ENCODE data around the gene ACACB.
"Not testable (repeated sequence)": the region's sequence is repeated elsewhere in the genome, so short reads cannot be mapped to it uniquely, and the experiment has no call there.

ACACB gene

DNA sequence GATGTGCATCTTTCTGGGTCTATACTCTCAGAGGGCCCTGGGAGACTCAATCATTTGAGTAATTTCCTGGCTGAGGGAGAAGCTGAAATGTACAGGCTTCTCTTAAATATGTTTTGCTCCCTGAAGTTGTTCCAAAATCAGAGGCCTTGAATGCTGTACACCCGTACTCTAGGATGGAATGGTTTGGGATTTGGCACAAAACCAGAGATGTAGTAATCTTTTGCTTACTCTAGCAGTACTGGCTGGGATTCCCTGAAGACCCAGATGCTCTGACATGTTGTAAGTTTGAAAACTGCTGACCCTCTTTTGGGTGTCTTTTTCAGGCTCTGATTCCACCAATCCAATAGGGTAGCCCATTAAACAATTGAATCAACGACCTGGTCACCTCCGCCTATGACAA, 10.4 kb downstream of the ACACB start:
- Histone ChIP-seq H3K4me1 (ENCODE audit: insufficient read depth, low read length) (no peaks in the 10 kb centered on the region), H3K9me3 (ENCODE audit: insufficient read depth, low read depth, low read length) (no peaks in the 10 kb centered on the region), H3K27me3 (ENCODE audit: insufficient read depth, low read length) (no peaks in the 10 kb centered on the region), H3K4me3 (ENCODE audit: low read length) (no peak overlapping the region), H3K27ac (ENCODE audit: low read length) (no peak overlapping the region), H3K9ac (ENCODE audit: low read depth, low read length) (no peak overlapping the region), H3K36me3 (ENCODE audit: insufficient read depth, low read depth, low read length) (no peaks in the 10 kb centered on the region)

- no peaks in the 10 kb centered on the region for H3K4me1 ChIP-seq (ENCODE audit: insufficient read depth, low read length)
- no peaks in the 10 kb centered on the region for H3K9me3 ChIP-seq (ENCODE audit: insufficient read depth, low read depth, low read length)
- no peaks in the 10 kb centered on the region for H3K27me3 ChIP-seq (ENCODE audit: insufficient read depth, low read length)
- no peak overlapping the region for H3K27ac ChIP-seq (ENCODE audit: low read length)
- no peak overlapping the region for H3K9ac ChIP-seq (ENCODE audit: low read depth, low read length)
- no peaks in the 10 kb centered on the region for H3K36me3 ChIP-seq (ENCODE audit: insufficient read depth, low read depth, low read length)
- H3K4me3 ChIP-seq (ENCODE audit: low read length): no peak overlapping the region
Observed at GRCh38 chr12:109127533-109128242, 11.3 kb downstream of the ACACB start.

DNA sequence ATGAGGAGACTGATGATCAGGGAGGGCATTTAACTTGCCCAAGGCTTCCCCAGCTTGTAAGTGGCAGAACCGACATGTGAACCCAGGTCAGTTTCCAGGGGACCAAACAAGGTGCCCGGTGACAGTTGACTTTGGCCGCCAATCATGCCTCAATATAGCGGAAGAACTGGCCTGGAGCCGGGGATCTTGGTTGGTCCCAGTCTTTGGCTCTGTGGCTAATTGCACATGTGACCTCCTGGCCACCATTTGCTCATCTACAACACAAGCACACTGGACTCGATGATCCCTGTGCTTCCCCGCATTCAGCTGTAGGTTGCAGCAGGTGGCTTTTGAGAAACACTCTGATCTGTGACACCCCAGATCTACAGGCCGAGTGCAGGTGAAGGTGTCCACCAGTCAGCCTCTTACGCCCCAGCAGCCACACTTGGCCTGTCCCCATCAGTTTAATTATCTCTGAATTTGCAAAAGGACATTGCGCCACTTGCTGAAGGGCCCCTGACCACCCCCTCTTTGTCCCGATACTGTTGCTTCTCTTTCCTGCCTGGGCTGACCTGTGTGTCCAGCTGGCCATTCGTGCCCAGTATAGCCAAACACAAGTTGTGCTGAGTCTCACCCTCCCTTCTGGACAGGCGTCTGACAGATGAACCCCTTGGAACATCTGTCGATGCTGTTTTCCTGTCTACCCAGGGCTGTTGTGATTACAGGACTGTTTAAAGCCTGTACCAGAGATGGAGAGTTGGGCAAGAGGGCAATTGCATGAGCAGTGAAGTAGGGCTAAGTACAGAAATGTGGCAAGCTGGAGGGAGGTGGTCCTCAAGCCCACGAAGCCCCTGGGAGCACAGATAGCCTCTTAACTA, 14.1 kb downstream of the ACACB start:
- no peaks in the 10 kb centered on the region for H3K27me3 ChIP-seq (ENCODE audit: insufficient read depth, low read length)
- no peaks in the 10 kb centered on the region for H3K9me3 ChIP-seq (ENCODE audit: insufficient read depth, low read depth, low read length)
- H3K27ac ChIP-seq (ENCODE audit: low read length): no peak overlapping the region
- no peaks in the 10 kb centered on the region for H3K36me3 ChIP-seq (ENCODE audit: insufficient read depth, low read depth, low read length)
- no peak overlapping the region for H3K9ac ChIP-seq (ENCODE audit: low read depth, low read length)
- H3K4me1 ChIP-seq (ENCODE audit: insufficient read depth, low read length): no peaks in the 10 kb centered on the region
- no peak overlapping the region for H3K4me3 ChIP-seq (ENCODE audit: low read length)

DNA sequence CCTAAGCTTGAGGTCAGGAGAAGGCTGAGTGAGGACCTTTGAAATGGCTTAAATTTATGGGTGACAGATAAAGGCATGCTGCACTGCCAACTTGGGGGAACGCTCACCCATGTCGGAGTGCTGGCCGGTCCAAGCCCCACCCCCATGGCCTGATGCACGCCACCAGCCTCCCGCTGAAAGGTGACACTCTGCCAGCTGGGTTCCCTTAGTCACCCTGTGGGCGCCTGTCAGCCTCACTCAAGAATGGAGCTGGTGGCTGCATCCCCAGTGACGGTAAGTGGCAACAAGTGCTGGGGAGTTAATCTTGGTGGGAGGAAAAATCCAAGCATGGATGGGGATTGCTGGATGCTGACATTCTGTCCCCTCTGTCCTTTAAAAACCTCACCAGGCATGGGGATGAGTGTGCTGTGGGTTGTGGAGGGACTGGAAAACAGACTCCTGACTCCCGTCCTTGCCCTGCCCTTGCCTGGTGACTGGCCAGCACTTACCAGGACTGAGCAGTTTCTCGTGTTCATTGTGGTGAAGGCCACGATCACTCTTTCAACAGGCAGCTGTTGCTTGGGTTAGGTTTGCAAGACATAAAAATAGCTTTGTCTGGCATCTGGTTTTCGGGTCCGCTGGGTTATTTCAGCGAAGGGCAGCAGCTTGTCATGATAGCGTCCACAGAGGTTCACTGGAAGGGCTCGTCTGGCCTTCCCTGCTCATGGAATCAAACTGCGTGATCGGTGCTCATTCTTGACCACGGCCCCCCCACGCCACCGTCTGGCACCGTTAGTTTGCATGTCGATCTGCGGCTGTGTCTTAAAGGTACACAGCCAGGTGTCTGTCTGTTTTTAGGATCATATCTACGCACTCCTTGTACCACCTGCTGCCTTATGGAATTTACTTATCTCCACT, 15.0 kb downstream of the ACACB start:
- H3K36me3 ChIP-seq (ENCODE audit: insufficient read depth, low read depth, low read length): no peaks in the 10 kb centered on the region
- no peaks in the 10 kb centered on the region for H3K27me3 ChIP-seq (ENCODE audit: insufficient read depth, low read length)
- H3K9ac ChIP-seq (ENCODE audit: low read depth, low read length): no peak overlapping the region
- no peak overlapping the region for H3K4me3 ChIP-seq (ENCODE audit: low read length)
- H3K4me1 ChIP-seq (ENCODE audit: insufficient read depth, low read length): no peaks in the 10 kb centered on the region
- no peak overlapping the region for H3K27ac ChIP-seq (ENCODE audit: low read length)
- H3K9me3 ChIP-seq (ENCODE audit: insufficient read depth, low read depth, low read length): no peaks in the 10 kb centered on the region; the same call in 1 of the 2 replicates

GRCh38 chr12:109134186-109134917, 18.0 kb downstream of the ACACB start:
- Histone ChIP-seq H3K27me3 (ENCODE audit: insufficient read depth, low read length) (no peaks in the 10 kb centered on the region), H3K4me1 (ENCODE audit: insufficient read depth, low read length) (no peaks in the 10 kb centered on the region), H3K4me3 (ENCODE audit: low read length) (no peak overlapping the region), H3K9ac (ENCODE audit: low read depth, low read length) (no peak overlapping the region), H3K27ac (ENCODE audit: low read length) (no peak overlapping the region), H3K9me3 (ENCODE audit: insufficient read depth, low read depth, low read length) (no peaks in the 10 kb centered on the region; the same call in 1 of the 2 replicates), H3K36me3 (ENCODE audit: insufficient read depth, low read depth, low read length) (no peaks in the 10 kb centered on the region)

DNA sequence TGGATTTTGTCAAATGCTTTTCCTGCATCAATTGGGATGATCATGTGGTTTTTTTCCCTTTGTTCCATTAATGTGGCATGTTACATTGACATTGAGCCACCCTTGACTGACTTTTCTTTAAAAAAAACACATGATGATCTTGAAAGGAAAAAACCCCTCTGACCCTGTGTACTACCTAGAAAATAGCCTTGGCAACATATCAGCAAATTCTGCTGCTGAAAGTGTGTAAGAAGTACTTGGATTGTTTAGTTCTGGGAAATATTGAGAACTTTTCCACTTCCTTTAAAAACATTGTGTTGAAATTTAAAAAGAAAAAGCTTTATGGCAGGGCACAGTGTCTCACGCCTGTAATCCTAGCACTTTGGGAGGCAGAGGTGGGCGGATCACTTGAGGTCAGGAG, 20.7 kb downstream of the ACACB start:
- Histone ChIP-seq H3K4me3 (ENCODE audit: low read length) (no peak overlapping the region), H3K9ac (ENCODE audit: low read depth, low read length) (no peak overlapping the region), H3K27ac (ENCODE audit: low read length) (no peak overlapping the region), H3K36me3 (ENCODE audit: insufficient read depth, low read depth, low read length) (no peaks in the 10 kb centered on the region), H3K4me1 (ENCODE audit: insufficient read depth, low read length) (no peaks in the 10 kb centered on the region), H3K27me3 (ENCODE audit: insufficient read depth, low read length) (no peaks in the 10 kb centered on the region), H3K9me3 (ENCODE audit: insufficient read depth, low read depth, low read length) (no peaks in the 10 kb centered on the region; the same call in 1 of the 2 replicates)

GRCh38 chr12:109139360-109139759, 23.0 kb downstream of the ACACB start:
- H3K9ac ChIP-seq (ENCODE audit: low read depth, low read length): no peak overlapping the region
- no peak overlapping the region for H3K4me3 ChIP-seq (ENCODE audit: low read length)
- H3K36me3 ChIP-seq (ENCODE audit: insufficient read depth, low read depth, low read length): no peaks in the 10 kb centered on the region
- H3K9me3 ChIP-seq (ENCODE audit: insufficient read depth, low read depth, low read length): no peaks in the 10 kb centered on the region; the same call in 1 of the 2 replicates
- no peaks in the 10 kb centered on the region for H3K4me1 ChIP-seq (ENCODE audit: insufficient read depth, low read length)
- no peaks in the 10 kb centered on the region for H3K27me3 ChIP-seq (ENCODE audit: insufficient read depth, low read length)
- no peak overlapping the region for H3K27ac ChIP-seq (ENCODE audit: low read length)

DNA sequence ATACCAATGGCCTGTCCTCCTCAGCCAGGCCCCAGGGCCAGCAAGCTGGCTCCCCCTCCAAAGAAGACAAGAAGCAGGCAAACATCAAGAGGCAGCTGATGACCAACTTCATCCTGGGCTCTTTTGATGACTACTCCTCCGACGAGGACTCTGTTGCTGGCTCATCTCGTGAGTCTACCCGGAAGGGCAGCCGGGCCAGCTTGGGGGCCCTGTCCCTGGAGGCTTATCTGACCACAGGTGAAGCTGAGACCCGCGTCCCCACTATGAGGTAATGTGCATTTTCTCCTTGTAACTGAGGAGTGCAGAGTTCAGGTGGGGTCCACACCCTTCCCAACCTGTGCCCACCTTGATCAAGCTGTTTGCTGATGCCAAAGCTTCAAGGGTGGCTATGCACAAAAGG, 23.4 kb downstream of the ACACB start:
- H3K9ac ChIP-seq (ENCODE audit: low read depth, low read length): no peak overlapping the region
- no peaks in the 10 kb centered on the region; the same call in 1 of the 2 replicates for H3K9me3 ChIP-seq (ENCODE audit: insufficient read depth, low read depth, low read length)
- no peaks in the 10 kb centered on the region for H3K27me3 ChIP-seq (ENCODE audit: insufficient read depth, low read length)
- no peak overlapping the region for H3K4me3 ChIP-seq (ENCODE audit: low read length)
- no peaks in the 10 kb centered on the region for H3K4me1 ChIP-seq (ENCODE audit: insufficient read depth, low read length)
- H3K36me3 ChIP-seq (ENCODE audit: insufficient read depth, low read depth, low read length): no peaks in the 10 kb centered on the region
- H3K27ac ChIP-seq (ENCODE audit: low read length): no peak overlapping the region

DNA sequence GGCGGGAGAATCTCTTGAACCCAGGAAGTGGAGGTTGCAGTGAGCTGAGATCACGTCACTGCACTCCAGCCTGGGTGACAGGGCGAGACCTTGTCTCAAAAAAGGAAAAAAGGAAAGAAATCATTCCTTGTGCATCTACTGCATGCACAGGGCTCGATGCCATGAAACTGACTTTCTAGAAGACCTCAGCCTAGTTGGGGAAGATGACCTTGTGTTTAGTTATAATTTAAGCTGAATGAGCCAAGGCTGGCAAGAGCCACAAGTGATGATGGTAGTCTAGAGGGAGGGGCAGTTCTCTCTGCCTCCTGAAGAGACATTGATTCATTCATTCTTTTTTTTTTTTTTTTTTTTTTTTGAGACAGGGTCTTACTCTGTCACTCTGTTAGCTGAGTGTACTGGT, 24.2 kb downstream of the ACACB start:
- no peaks in the 10 kb centered on the region for H3K36me3 ChIP-seq (ENCODE audit: insufficient read depth, low read depth, low read length)
- H3K9me3 ChIP-seq (ENCODE audit: insufficient read depth, low read depth, low read length): no peaks in the 10 kb centered on the region; the same call in 1 of the 2 replicates
- H3K9ac ChIP-seq (ENCODE audit: low read depth, low read length): no peak overlapping the region
- H3K4me1 ChIP-seq (ENCODE audit: insufficient read depth, low read length): no peaks in the 10 kb centered on the region
- no peaks in the 10 kb centered on the region for H3K27me3 ChIP-seq (ENCODE audit: insufficient read depth, low read length)
- H3K4me3 ChIP-seq (ENCODE audit: low read length): no peak overlapping the region
- no peak overlapping the region for H3K27ac ChIP-seq (ENCODE audit: low read length)

- H3K4me3 ChIP-seq (ENCODE audit: low read length): no peak overlapping the region
Observed at GRCh38 chr12:109144224-109144623, 27.8 kb downstream of the ACACB start.

GRCh38 chr12:109147126-109147525, 30.7 kb downstream of the ACACB start:
- H3K9me3 ChIP-seq (ENCODE audit: insufficient read depth, low read depth, low read length); H3K27ac ChIP-seq (ENCODE audit: low read length); H3K36me3 ChIP-seq (ENCODE audit: insufficient read depth, low read depth, low read length); H3K4me3 ChIP-seq (ENCODE audit: low read length); H3K4me1 ChIP-seq (ENCODE audit: insufficient read depth, low read length); H3K27me3 ChIP-seq (ENCODE audit: insufficient read depth, low read length); H3K9ac ChIP-seq (ENCODE audit: low read depth, low read length): not testable (repeated sequence)

More at GRCh38 chr12:109144224-109144623, 27.8 kb downstream of the ACACB start:
- no peaks in the 10 kb centered on the region for H3K27me3 ChIP-seq (ENCODE audit: insufficient read depth, low read length)
- no peak overlapping the region for H3K27ac ChIP-seq (ENCODE audit: low read length)
- no peak overlapping the region for H3K9ac ChIP-seq (ENCODE audit: low read depth, low read length)
- no peaks in the 10 kb centered on the region for H3K4me1 ChIP-seq (ENCODE audit: insufficient read depth, low read length)
- H3K9me3 ChIP-seq (ENCODE audit: insufficient read depth, low read depth, low read length): no peaks in the 10 kb centered on the region
- H3K36me3 ChIP-seq (ENCODE audit: insufficient read depth, low read depth, low read length): no peaks in the 10 kb centered on the region

Measured in iPS-20b (cell line).